ENCODE results near the gene FHOD3. TPM values are rescaled to one million over a fixed set of nuclear protein-coding genes. Genes with fewer than 3 reads are reported as not detected.

FHOD3 gene
- total RNA-seq, 1 experiment from 2014 or later: 10.6 TPM

DNA sequence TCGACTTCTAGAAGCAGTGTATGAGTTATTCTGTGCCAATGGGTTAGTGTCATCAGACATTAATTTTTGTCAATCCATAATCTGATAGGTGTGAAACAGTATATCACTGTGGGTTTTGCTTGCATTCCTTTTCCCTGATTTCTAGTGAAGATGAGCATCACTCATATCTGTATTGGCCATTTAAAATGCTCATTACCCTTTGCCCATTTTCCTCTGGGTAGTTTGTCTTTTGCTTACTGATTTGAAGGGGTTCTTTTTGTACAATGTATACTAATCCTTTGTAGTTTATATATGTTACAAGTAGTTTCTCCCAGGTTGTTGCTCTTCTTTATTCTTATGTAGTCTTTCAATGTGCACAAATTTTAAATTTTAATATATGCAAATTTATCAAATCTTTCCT, 379.1 kb downstream of the FHOD3 start:
- H3K79me2 ChIP-seq (ENCODE audit: low read depth): no peaks in the 10 kb centered on the region
- no peak overlapping the region for H2AFZ ChIP-seq
- no peaks in the 10 kb centered on the region for H4K20me1 ChIP-seq (ENCODE audit: insufficient read depth)
- ChIA-PET CTCF (no interaction called here), POLR2A (ENCODE audit: unreplicated experiment) (no interaction called here)
- DNase-seq: no peak
- H3K27ac ChIP-seq: no peak overlapping the region
- no TSS peak for BruUV-seq (replicated peaks)
- peaks cover 11% of the 10 kb centered on the region for H3K4me1 ChIP-seq (replicated peaks; ENCODE audit: insufficient read depth)
- H3F3A ChIP-seq (ENCODE audit: insufficient read depth, low read depth): no peaks in the 10 kb centered on the region
- H3K4me3 ChIP-seq: no peak overlapping the region
- H3K9me2 ChIP-seq (ENCODE audit: insufficient read depth): no peaks in the 10 kb centered on the region
- H3K36me3 ChIP-seq (ENCODE audit: low read depth): no peaks in the 10 kb centered on the region
- TF ChIP-seq, protein P1, sequence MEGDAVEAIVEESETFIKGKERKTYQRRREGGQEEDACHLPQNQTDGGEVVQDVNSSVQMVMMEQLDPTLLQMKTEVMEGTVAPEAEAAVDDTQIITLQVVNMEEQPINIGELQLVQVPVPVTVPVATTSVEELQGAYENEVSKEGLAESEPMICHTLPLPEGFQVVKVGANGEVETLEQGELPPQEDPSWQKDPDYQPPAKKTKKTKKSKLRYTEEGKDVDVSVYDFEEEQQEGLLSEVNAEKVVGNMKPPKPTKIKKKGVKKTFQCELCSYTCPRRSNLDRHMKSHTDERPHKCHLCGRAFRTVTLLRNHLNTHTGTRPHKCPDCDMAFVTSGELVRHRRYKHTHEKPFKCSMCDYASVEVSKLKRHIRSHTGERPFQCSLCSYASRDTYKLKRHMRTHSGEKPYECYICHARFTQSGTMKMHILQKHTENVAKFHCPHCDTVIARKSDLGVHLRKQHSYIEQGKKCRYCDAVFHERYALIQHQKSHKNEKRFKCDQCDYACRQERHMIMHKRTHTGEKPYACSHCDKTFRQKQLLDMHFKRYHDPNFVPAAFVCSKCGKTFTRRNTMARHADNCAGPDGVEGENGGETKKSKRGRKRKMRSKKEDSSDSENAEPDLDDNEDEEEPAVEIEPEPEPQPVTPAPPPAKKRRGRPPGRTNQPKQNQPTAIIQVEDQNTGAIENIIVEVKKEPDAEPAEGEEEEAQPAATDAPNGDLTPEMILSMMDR (conservative IDR thresholded peaks at IDR 0.05): no peak
- no peak for TF ChIP-seq EZH2 (IDR thresholded peaks at IDR 0.05; ENCODE audit: low read depth)
- no peaks in the 10 kb centered on the region for H3K9me3 ChIP-seq (ENCODE audit: insufficient read depth, low read depth)
- H3K4me2 ChIP-seq: no peak overlapping the region
- H3K27me3 ChIP-seq (ENCODE audit: insufficient read depth, low read depth): no peaks in the 10 kb centered on the region
- intact Hi-C loops (cut with micrococcal nuclease; ENCODE audit: unreplicated experiment): no loop called here

GRCh38 chr18:36680042-36680441, 382.5 kb downstream of the FHOD3 start:
- intact Hi-C loops (cut with micrococcal nuclease; ENCODE audit: unreplicated experiment): no loop called here
- Histone ChIP-seq H3K79me2 (ENCODE audit: low read depth) (no peaks in the 10 kb centered on the region), H2AFZ (no peak overlapping the region), H3F3A (ENCODE audit: insufficient read depth, low read depth) (no peaks in the 10 kb centered on the region), H3K9me3 (ENCODE audit: insufficient read depth, low read depth) (no peaks in the 10 kb centered on the region), H3K36me3 (ENCODE audit: low read depth) (no peaks in the 10 kb centered on the region), H3K27ac (no peak overlapping the region), H3K4me1 (replicated peaks; ENCODE audit: insufficient read depth) (no peaks in the 10 kb centered on the region), H3K4me2 (no peak overlapping the region), H3K4me3 (no peak overlapping the region), H4K20me1 (ENCODE audit: insufficient read depth) (no peaks in the 10 kb centered on the region), H3K27me3 (ENCODE audit: insufficient read depth, low read depth) (no peaks in the 10 kb centered on the region), H3K9me2 (ENCODE audit: insufficient read depth) (no peaks in the 10 kb centered on the region)
- TF ChIP-seq, protein P1 (conservative IDR thresholded peaks at IDR 0.05): no peak
- TF ChIP-seq EZH2 (IDR thresholded peaks at IDR 0.05; ENCODE audit: low read depth): no peak
- CTCF ChIA-PET: no interaction called here
- DNase-seq: no peak
- POLR2A ChIA-PET (ENCODE audit: unreplicated experiment): no interaction called here
- no TSS peak for BruUV-seq (replicated peaks)

- Histone ChIP-seq H3K4me2 (no peak overlapping the region), H2AFZ (no peak overlapping the region), H3K4me1 (replicated peaks; ENCODE audit: insufficient read depth) (no peaks in the 10 kb centered on the region), H3K79me2 (ENCODE audit: low read depth) (no peaks in the 10 kb centered on the region), H4K20me1 (ENCODE audit: insufficient read depth) (no peaks in the 10 kb centered on the region), H3K27me3 (ENCODE audit: insufficient read depth, low read depth) (no peaks in the 10 kb centered on the region), H3K36me3 (ENCODE audit: low read depth) (no peaks in the 10 kb centered on the region), H3K9me3 (ENCODE audit: insufficient read depth, low read depth) (no peaks in the 10 kb centered on the region), H3K27ac (no peak overlapping the region), H3K4me3 (no peak overlapping the region), H3K9me2 (ENCODE audit: insufficient read depth) (no peaks in the 10 kb centered on the region), H3F3A (ENCODE audit: insufficient read depth, low read depth) (no peaks in the 10 kb centered on the region)
- ChIA-PET POLR2A (ENCODE audit: unreplicated experiment) (no interaction called here), CTCF (no interaction called here)
- TF ChIP-seq, protein P1 (conservative IDR thresholded peaks at IDR 0.05): no peak
- no peak for TF ChIP-seq EZH2 (IDR thresholded peaks at IDR 0.05; ENCODE audit: low read depth)
- no TSS peak for BruUV-seq (replicated peaks)
- intact Hi-C loops (cut with micrococcal nuclease; ENCODE audit: unreplicated experiment): no loop called here
- DNase-seq: no peak
Measured at GRCh38 chr18:36685580-36685979, 388.1 kb downstream of the FHOD3 start.

Data from PC-9 (cell line).